H7 (cell line): ENCODE data around the gene PCYT2. TPM values are rescaled to one million over a fixed set of nuclear protein-coding genes. Genes with fewer than 3 reads are reported as not detected.
"Not testable (repeated sequence)": the region's sequence is repeated elsewhere in the genome, so short reads cannot be mapped to it uniquely, and the experiment has no call there.

Source experiments
- DNase-seq: peaks from one replicate; pipeline ENCODE4 v3.0.0; 2012
- H3K27me3 ChIP-seq: 2 replicates; pipeline ENCODE4 v1.6.0; 2011; ENCODE audit warnings: mild to moderate bottlenecking, low read length; ENCODE audit not compliant: control insufficient read depth, insufficient read depth
- H3K36me3 ChIP-seq: replicated peaks from 2 replicates; pipeline ENCODE4 v1.5.1; 2011; ENCODE audit warnings: low read length; ENCODE audit not compliant: control insufficient read depth, insufficient read depth
- H3K4me3 ChIP-seq: 2 replicates; pipeline ENCODE4 v1.5.1; 2011; ENCODE audit warnings: low read depth, mild to moderate bottlenecking, control low read depth, low read length, moderate library complexity; ENCODE audit not compliant: insufficient read depth
- total RNA-seq: library from RNA; depleted of rRNA; stranded (reverse); fragments of >200 nt; shearing (Covaris generic); gene quantifications from 2 replicates; pipeline ENCODE4 v1.2.3, GENCODE V29; 2014; rRNA removed

Gene PCYT2
- total RNA-seq: 21.0 and 37.0 TPM in 2 replicates

- peak; percentile 100 for DNase-seq
- peak within 1 kb of the TSS; percentile 78 for H3K4me3 ChIP-seq
- H3K27me3 ChIP-seq: peaks cover 2% of the 10 kb centered on the region; the same call in 1 of the 2 replicates
- H3K36me3 ChIP-seq: peaks cover 10% of the 10 kb centered on the region
Observed at GRCh38 chr17:81911277-81911961, at the start of gene PCYT2. TSS of gene PCYT2 (minus strand) at chr17:81911399. CDS start at chr17:81911355, 44 bp downstream.

DNA sequence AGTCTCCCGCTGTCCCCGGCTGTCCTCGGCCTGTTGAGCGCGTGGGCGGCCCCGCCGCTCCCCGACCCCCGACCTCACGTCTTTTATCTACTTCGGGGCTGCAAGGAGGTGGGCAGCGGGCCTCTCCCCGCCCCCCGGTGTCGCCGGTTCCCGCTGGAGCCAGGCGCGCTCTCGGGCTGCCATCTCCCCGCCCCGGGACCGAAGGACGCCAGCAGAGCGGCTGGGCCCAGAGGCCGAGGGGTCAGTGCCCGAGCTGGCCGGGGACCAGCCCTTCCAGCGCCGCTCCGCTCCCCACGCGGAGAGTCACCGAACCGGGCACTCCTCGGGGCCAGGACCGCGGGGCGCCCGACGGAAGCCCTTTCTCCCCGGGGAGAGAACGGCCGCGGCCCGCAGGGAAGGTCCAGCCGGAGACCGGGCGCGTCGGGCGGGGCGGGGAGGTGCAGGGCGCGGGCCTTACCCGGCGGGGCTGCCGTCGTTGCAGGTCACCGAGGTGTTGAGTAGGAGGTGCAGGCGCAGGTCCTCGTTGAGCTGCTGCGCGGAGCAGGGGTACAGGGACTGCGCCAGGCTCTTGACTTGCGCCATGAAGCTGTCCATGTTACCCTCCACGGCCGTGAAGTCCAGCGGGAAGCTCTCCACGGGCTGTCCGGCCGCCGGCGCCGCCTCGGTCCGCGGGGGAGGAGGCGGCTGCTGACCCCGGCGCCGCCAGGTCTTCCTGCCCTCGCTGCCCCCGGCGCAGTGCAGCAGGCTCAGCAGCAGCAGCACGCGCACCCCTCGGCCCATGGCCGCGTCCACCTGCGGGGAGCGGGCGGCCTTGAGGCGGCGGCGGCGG, 49.1 kb upstream of the PCYT2 start:
- Histone ChIP-seq H3K4me3 (peak overlapping the region; percentile 25), H3K27me3 (peaks cover 63% of the 10 kb centered on the region), H3K36me3 (no peaks in the 10 kb centered on the region)
- DNase-seq: peak; percentile 83

DNA sequence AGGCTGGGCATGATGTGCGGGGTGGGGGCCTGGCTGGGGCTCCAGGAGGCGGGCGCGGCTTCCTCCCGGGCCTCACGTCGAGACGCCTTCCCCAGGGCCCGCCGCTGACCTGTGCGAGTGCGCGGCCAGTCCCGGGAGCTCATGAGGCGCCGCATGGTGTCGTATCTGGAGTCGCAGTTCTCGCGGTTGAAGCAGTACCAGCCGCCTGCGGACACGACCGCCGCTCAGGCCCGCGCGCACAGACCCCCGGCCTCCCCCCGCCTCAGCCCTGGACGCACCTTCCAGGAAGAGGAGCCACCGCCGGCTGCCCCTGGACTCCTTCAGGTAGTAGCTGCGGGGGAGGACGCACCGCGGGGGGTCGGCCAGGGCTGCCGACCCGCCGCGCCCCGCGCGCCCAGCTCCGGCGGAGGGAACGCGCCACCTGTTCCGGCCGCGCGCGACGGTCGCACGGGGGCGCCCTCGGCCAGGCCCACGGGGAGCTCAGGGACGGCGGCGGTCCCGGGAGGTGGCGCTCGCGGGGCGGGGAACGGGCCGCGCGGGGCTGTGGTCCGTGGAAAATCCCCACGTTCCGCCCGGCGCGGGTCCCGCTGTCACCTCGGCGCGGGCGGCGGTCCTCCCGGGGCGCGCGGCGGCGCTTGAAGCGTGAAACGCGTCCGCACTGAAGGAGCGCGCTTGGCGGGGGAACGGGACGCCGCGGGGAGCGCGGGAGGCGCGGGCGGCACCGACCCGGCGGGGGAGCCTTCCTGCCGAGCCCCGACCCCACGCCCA, 48.3 kb upstream of the PCYT2 start:
- H3K36me3 ChIP-seq: no peaks in the 10 kb centered on the region
- DNase-seq: peak; percentile 87
- peaks cover 63% of the 10 kb centered on the region for H3K27me3 ChIP-seq
- H3K4me3 ChIP-seq: peak overlapping the region; percentile 25

DNA sequence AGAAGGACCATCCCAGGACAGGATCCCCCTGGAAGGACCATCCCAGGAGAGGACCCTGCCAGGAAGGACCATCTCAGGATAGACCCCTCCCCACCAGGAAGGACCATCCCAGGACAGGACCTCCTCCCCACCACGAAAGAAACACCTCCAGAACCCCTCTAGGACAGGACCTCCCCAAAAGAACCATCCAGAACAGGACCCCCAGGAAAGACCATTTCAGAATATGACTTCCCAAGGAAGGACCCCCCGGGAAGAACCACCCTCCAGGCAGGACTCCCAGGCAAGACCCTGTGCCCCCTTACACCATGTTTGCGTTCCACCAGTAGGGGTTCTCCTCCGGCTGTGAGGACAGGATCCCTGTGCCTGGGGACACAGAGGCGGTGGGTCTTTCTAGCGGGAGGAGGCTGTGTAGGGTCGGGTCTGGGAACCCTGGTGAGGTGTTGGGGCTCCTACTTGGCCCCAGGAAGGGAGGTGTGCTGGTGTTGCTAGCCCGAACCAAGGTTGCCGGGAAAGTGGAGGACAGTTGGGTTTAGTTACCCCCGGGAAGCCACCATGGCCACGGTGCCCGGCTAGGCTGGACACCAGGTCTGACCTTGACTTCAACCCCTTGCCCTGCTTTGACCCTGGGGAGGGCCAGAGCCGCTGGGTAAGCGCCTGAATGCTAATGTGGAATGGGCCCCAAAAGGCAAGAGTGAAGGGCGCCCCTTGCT, 47.6 kb upstream of the PCYT2 start:
- Histone ChIP-seq H3K27me3 (peaks cover 57% of the 10 kb centered on the region), H3K36me3 (no peaks in the 10 kb centered on the region), H3K4me3 (no peak overlapping the region)
- no peak for DNase-seq

- H3K4me3 ChIP-seq: no peak overlapping the region
- H3K36me3 ChIP-seq: no peaks in the 10 kb centered on the region
- H3K27me3 ChIP-seq: peaks cover 49% of the 10 kb centered on the region
- DNase-seq: no peak
Observed at GRCh38 chr17:81957691-81958432, 46.7 kb upstream of the PCYT2 start.

GRCh38 chr17:81956607-81957589, 45.7 kb upstream of the PCYT2 start:
- Histone ChIP-seq H3K27me3 (peaks cover 39% of the 10 kb centered on the region), H3K36me3 (no peaks in the 10 kb centered on the region), H3K4me3 (no peak overlapping the region)
- peak; percentile 63 for DNase-seq

DNA sequence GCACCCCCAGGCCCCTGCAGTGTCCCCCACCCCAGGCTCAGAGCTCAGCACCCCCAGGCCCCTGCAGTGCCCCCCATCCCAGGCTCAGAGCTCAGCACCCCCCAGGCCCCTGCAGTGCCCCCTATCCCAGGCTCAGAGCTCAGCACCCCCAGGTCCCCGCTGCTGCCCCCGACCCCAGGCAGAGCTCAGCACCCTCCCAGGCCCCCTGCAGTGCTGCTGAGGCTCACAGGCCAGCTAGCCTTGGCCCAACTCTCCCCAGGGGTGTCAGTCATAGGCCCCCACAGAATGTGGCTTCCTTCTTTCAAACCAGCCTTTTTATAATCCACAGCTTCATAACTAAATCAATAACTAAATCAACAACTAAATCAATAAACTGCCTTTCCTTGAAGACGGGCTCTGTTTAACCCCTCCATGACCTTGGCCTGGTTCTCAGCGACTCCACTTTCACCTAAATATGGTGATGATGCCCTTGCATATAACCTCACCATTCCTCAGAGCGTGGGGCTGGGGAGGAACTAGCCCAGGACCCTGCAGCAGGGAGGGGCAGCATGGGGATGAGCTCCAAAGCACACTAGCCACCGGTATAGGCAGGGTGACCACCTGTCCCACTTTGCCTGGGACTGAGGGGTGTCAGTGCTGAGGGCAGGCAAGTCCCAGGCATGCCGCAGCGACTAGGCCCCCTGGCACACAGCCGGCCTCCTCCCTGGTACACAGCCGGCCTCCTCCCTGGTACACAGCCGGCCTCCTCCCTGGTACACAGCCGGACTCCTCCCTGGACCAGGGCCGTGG, 44.8 kb upstream of the PCYT2 start:
- peaks cover 31% of the 10 kb centered on the region for H3K27me3 ChIP-seq
- no peaks in the 10 kb centered on the region for H3K36me3 ChIP-seq
- H3K4me3 ChIP-seq: no peak overlapping the region
- DNase-seq: no peak

DNA sequence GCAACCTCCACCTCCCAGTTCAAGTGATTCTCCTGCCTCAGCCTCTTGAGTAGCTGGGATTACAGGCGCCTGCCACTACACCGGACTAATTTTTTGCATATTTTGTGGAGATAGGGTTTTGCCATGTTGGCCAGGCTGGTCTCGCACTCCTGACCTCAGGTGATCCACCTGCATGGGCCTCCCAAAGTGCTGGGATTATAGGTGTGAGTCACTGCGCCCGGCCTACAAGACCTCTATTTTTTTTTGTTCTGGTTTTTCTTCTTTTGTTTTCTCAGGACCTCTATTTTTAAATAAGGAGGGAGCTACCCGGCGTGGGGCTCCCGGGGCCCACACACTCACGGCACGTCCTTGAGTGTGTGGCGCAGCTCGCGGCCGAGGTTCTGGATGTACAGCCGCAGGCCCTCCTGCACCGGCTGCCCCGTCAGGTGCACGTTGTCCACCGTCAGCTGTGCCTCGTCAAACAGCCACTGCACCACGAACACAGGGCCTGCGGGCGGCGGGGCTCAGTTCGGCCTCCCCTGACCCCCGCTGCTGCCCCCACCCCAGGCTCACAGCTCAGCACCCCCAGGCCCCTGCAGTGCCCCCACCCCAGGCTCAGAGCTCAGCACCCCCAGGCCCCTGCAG, 44.0 kb upstream of the PCYT2 start:
- Histone ChIP-seq H3K36me3 (no peaks in the 10 kb centered on the region), H3K27me3 (peaks cover 25% of the 10 kb centered on the region), H3K4me3 (no peak overlapping the region)
- DNase-seq: no peak

- Histone ChIP-seq H3K27me3 (peaks cover 18% of the 10 kb centered on the region), H3K4me3 (no peak overlapping the region), H3K36me3 (no peaks in the 10 kb centered on the region)
- no peak for DNase-seq
Observed at GRCh38 chr17:81954131-81955057, 43.2 kb upstream of the PCYT2 start.

GRCh38 chr17:81953443-81953842, 42.2 kb upstream of the PCYT2 start:
- not testable (repeated sequence) for H3K36me3 ChIP-seq, H3K4me3 ChIP-seq, H3K27me3 ChIP-seq, DNase-seq

- DNase-seq: peak; percentile 62
- peaks cover 2% of the 10 kb centered on the region; the same call in 1 of the 2 replicates for H3K27me3 ChIP-seq
- H3K4me3 ChIP-seq: no peak overlapping the region
- no peaks in the 10 kb centered on the region for H3K36me3 ChIP-seq
Observed at GRCh38 chr17:81952792-81953228, 41.6 kb upstream of the PCYT2 start.
